ENCODE results near the gene NXPH4.

Gene NXPH4

DNA sequence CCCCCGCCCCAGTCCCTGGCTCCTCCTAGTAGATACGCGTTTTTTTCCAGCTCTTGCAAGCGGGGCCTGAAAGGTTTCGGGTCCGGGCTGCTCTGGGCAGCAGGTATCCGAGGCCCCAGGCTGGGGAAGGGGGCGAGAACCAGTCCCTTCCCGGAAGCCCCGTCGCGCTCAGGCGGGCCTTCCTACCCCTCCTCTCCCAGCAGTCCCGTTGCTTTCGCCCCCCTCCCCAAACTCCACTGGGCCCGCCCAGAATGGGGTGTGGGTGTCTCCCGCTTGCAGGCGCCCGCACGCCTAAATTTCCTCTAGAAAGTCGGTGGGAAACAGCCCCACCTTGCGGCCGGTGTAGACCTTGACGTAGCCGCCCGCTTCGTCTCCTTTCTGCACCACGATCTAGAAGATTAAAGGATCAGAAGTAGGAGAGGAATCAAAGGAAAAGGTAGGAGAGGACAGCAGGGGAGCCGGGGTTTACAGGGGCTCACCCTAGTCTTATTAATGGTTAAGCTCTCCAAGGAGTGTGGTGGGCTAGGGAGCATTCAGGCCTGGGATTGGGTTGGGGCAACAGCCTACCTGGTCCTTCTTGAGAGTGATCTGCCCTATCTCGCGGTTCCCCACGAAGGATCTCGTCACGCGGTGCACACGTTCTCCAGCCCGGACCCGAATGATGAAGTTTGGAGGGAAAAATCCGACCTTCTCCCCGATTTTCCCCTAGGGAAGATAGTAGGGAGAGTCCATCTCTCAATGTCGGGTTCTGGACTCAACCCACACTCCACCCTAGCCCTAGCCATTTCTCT, 27.1 kb downstream of the NXPH4 start:
- Histone ChIP-seq H3K27me3 (ENCODE audit: insufficient read depth, low read depth, severe bottlenecking) (peaks cover 14% of the 10 kb centered on the region), H3K36me3 (no peaks in the 10 kb centered on the region), H3K9me3 (ENCODE audit: severe bottlenecking) (no peaks in the 10 kb centered on the region), H3K27ac (peak overlapping the region; percentile 48), H3K4me3 (ENCODE audit: low read depth, low read length) (peak overlapping the region; percentile 45)
- TF ChIP-seq, protein P1, sequence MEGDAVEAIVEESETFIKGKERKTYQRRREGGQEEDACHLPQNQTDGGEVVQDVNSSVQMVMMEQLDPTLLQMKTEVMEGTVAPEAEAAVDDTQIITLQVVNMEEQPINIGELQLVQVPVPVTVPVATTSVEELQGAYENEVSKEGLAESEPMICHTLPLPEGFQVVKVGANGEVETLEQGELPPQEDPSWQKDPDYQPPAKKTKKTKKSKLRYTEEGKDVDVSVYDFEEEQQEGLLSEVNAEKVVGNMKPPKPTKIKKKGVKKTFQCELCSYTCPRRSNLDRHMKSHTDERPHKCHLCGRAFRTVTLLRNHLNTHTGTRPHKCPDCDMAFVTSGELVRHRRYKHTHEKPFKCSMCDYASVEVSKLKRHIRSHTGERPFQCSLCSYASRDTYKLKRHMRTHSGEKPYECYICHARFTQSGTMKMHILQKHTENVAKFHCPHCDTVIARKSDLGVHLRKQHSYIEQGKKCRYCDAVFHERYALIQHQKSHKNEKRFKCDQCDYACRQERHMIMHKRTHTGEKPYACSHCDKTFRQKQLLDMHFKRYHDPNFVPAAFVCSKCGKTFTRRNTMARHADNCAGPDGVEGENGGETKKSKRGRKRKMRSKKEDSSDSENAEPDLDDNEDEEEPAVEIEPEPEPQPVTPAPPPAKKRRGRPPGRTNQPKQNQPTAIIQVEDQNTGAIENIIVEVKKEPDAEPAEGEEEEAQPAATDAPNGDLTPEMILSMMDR (IDR thresholded peaks at IDR 0.05; ENCODE audit: low read depth, low read length): peak; percentile 71
- DNase-seq: peak; percentile 90

DNA sequence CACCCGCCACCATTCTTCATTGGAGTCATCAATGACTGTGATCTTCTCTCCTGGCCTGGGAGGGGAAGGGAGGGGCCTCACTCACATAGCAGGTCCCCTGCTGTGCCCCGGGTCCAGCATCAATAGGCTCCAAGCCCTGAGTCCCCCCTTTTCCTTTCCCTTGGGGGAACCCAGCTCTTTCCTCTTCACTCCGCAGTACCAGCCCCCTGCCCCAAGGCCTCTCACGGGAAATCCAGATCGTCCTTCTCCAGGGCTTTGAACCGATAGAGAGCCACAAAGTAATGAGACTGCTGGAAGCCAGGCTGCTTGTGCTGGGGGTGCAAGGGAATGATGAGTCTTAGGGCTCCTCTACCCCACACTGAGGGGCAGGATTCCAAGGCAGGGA, 27.7 kb downstream of the NXPH4 start:
- TF ChIP-seq, protein P1 (IDR thresholded peaks at IDR 0.05; ENCODE audit: low read depth, low read length): no peak
- no peak overlapping the region for H3K4me3 ChIP-seq (ENCODE audit: low read depth, low read length)
- peak overlapping the region; percentile 48 for H3K27ac ChIP-seq
- DNase-seq: no peak
- H3K27me3 ChIP-seq (ENCODE audit: insufficient read depth, low read depth, severe bottlenecking): peaks cover 14% of the 10 kb centered on the region
- H3K36me3 ChIP-seq: no peaks in the 10 kb centered on the region
- H3K9me3 ChIP-seq (ENCODE audit: severe bottlenecking): no peaks in the 10 kb centered on the region

DNA sequence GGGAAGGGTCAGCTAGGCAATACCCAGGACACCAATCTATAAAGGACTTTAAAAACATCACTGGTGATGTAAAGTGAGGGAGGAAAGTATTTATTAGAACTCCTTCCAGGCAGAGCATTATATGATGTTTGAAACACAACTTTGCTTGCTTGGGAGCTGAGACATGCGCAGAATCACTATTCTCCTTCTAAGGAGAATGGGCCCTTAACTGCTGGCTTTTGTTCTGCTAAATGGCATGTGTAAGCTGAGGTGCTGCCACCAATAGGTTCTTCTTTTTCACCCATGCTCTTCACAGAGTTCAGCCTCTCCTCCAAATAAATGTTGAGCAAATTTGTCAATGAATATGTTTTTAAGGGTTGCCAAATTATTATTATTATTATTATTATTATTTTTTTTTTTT, 30.4 kb downstream of the NXPH4 start:
- no peaks in the 10 kb centered on the region for H3K36me3 ChIP-seq
- H3K27me3 ChIP-seq (ENCODE audit: insufficient read depth, low read depth, severe bottlenecking): peaks cover 5% of the 10 kb centered on the region
- DNase-seq: no peak
- H3K9me3 ChIP-seq (ENCODE audit: severe bottlenecking): no peaks in the 10 kb centered on the region
- H3K27ac ChIP-seq: no peak overlapping the region
- TF ChIP-seq, protein P1 (IDR thresholded peaks at IDR 0.05; ENCODE audit: low read depth, low read length): no peak
- H3K4me3 ChIP-seq (ENCODE audit: low read depth, low read length): no peak overlapping the region

DNA sequence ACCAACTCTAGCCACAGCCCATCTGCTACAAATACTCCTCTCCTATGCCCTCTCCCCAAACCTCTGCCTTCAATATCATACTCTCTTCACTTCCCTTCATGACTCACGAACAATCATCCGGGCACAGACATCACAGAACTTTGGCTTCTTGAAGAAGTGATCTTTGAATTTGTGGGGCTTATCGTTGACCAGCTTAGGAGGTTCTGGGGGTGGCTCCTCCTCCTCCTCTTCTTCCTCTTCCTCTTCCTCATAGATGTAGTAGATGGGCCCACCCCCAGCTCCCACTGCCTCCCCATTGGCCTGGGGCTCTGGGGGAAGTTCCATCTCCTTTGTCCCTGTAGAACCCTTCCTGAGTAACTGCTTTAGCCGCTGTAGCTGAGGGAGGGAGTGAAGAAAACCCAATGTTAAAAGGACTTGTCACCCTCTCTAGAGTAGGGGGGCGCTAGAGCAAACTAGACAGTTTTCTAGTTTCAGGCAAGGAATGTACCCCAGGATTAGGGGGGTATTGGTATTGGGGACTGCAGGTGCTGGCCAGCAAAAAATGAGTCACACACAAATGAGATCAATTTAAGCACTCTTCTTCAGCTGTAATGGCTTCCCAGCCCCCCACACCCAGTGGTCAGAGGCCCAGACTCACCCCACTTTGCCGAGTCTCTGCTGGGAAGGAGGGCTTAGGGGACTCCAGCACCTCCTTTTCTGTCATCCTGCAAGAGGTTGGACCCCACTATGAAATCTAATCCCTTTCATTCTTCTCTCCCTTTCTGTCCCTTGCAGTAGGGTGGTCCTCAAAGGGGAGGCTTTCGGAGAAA, 32.5 kb downstream of the NXPH4 start:
- TF ChIP-seq, protein P1 (IDR thresholded peaks at IDR 0.05; ENCODE audit: low read depth, low read length): no peak
- Histone ChIP-seq H3K36me3 (no peaks in the 10 kb centered on the region), H3K27ac (no peak overlapping the region), H3K27me3 (ENCODE audit: insufficient read depth, low read depth, severe bottlenecking) (no peaks in the 10 kb centered on the region), H3K9me3 (ENCODE audit: severe bottlenecking) (no peaks in the 10 kb centered on the region), H3K4me3 (ENCODE audit: low read depth, low read length) (no peak overlapping the region)
- DNase-seq: no peak

DNA sequence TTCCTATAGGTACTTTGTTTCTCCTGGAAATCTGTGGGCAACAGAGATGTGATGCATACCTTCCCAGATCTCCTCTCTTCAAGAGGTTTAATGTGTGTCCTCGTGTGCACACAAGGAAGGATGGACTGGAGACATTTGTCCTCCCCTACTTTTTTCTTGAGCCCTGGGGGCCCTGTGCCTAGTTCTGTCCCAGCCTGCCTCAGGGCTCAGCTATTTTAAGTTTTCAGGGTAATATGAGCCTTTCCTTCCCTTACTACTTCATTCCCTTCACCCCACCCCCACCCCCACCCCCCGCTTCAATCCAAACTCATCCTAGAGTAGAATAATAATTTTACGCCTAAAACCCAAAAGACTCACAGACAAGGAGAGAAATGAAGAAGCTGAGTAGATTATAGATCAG, 33.9 kb downstream of the NXPH4 start:
- TF ChIP-seq, protein P1 (IDR thresholded peaks at IDR 0.05; ENCODE audit: low read depth, low read length): no peak
- DNase-seq: no peak
- Histone ChIP-seq H3K27ac (no peak overlapping the region), H3K27me3 (ENCODE audit: insufficient read depth, low read depth, severe bottlenecking) (no peaks in the 10 kb centered on the region), H3K9me3 (ENCODE audit: severe bottlenecking) (no peaks in the 10 kb centered on the region), H3K36me3 (no peaks in the 10 kb centered on the region; the same call in 1 of the 2 replicates), H3K4me3 (ENCODE audit: low read depth, low read length) (no peak overlapping the region)

Data from WERI-Rb-1 (cell line).